GM21717 (cell line): ENCODE results near the gene FFAR4.
"Not testable (repeated sequence)": the region's sequence is repeated elsewhere in the genome, so short reads cannot be mapped to it uniquely, and the experiment has no call there.

Experiments
- ATAC-seq: cut with Tn5 transposase; IDR thresholded peaks from one replicate; pipeline ENCODE4 v1.9.1; 2021; ENCODE audit warnings: mild to moderate bottlenecking, moderate library complexity; ENCODE audit not compliant: unreplicated experiment

Gene FFAR4

GRCh38 chr10:93566435-93567276 lies at the start of gene FFAR4:
TSS of gene FFAR4 (plus strand) at chr10:93566665. CDS start at chr10:93566721, 56 bp downstream.
- no peak for ATAC-seq

GRCh38 chr10:93518531-93518930 lies 47.9 kb upstream of the FFAR4 start:
- ATAC-seq = no peak

GRCh38 chr10:93535293-93535692 lies 31.2 kb upstream of the FFAR4 start:
- no peak for ATAC-seq

GRCh38 chr10:93540871-93541270 lies 25.6 kb upstream of the FFAR4 start:
- not testable (repeated sequence) for ATAC-seq

- no peak for ATAC-seq
Observed at GRCh38 chr10:93541402-93542357, 24.8 kb upstream of the FFAR4 start.

GRCh38 chr10:93542358-93542791 lies 24.1 kb upstream of the FFAR4 start:
- ATAC-seq = no peak

- ATAC-seq = not testable (repeated sequence)
Observed at GRCh38 chr10:93546995-93547394, 19.5 kb upstream of the FFAR4 start.

- ATAC-seq = no peak
Observed at GRCh38 chr10:93547522-93547921, 18.9 kb upstream of the FFAR4 start.

GRCh38 chr10:93548376-93549071 lies 17.9 kb upstream of the FFAR4 start:
- no peak for ATAC-seq

GRCh38 chr10:93550606-93551005 lies 15.9 kb upstream of the FFAR4 start:
- no peak for ATAC-seq

GRCh38 chr10:93552780-93553179 lies 13.7 kb upstream of the FFAR4 start:
- no peak for ATAC-seq

- ATAC-seq = no peak
Observed at GRCh38 chr10:93553482-93554315, 12.8 kb upstream of the FFAR4 start.

- no peak for ATAC-seq
Observed at GRCh38 chr10:93554316-93554663, 12.2 kb upstream of the FFAR4 start.

- ATAC-seq = peak; percentile 56
Observed at GRCh38 chr10:93554760-93555432, 11.6 kb upstream of the FFAR4 start.

- no peak for ATAC-seq
Observed at GRCh38 chr10:93559490-93559889, 7.0 kb upstream of the FFAR4 start.

- no peak for ATAC-seq
Observed at GRCh38 chr10:93560541-93560940, 5.9 kb upstream of the FFAR4 start.

GRCh38 chr10:93565446-93565845 lies 1.0 kb upstream of the FFAR4 start:
- ATAC-seq = no peak

- no peak for ATAC-seq
Observed at GRCh38 chr10:93567277-93568104, 1.0 kb downstream of the FFAR4 start.

GRCh38 chr10:93568105-93568390 lies 1.6 kb downstream of the FFAR4 start:
- no peak for ATAC-seq
